Astrocyte of the cerebellum (primary cell): Measurements from ENCODE around the gene SPEF2.

Source experiments
- DNase-seq: peaks from one replicate; pipeline ENCODE4 v3.0.0-alpha.2; 2011; ENCODE audit warnings: low read depth
- H3K4me3 ChIP-seq: 2 replicates; pipeline ENCODE4 v1.5.1; 2011; ENCODE audit warnings: mild to moderate bottlenecking, low read depth, low read length, moderate library complexity
- CTCF ChIP-seq: IDR thresholded peaks from 2 replicates; pipeline ENCODE4 v1.5.1; 2012; ENCODE audit warnings: low read length, low read depth, moderate library complexity, mild to moderate bottlenecking; ENCODE audit errors: missing control alignments
- in situ Hi-C: cut with HindIII; loops from 2 replicates; pipeline ENCODE4 v1.10.0; 2017; ENCODE audit warnings: low sequenced_read_pairs

SPEF2 gene

DNA sequence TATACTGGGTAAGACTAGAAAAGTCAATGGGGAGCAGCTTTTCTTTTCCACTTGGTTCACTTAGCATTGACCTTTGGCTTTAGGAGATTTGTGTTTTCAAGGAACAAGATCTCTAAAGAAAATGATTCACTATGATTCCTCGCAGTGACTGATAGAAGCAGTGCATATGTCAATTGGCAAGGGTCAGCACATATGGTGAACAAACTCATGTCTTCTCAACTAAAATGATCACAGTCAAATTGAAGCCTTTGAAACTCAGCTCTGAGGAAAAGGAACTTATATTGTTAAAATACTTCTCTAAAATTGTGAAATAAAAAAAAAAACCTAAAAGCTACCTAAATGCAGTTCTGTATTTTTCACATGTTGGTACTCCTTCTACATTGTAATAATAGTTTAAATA, 195.9 kb downstream of the SPEF2 start:
- no peak for DNase-seq
- in situ Hi-C loops = no loop called here
- TF ChIP-seq CTCF = no peak
- H3K4me3 ChIP-seq = no peak overlapping the region

- H3K4me3 ChIP-seq = no peak overlapping the region
- DNase-seq = no peak
- in situ Hi-C loops = no loop called here
- TF ChIP-seq CTCF = peak; percentile 20
Observed at GRCh38 chr5:35815089-35815936, 197.7 kb downstream of the SPEF2 start.

- no peak for DNase-seq
- TF ChIP-seq CTCF = no peak
Observed at GRCh38 chr5:35816881-35817521, 199.3 kb downstream of the SPEF2 start.

DNA sequence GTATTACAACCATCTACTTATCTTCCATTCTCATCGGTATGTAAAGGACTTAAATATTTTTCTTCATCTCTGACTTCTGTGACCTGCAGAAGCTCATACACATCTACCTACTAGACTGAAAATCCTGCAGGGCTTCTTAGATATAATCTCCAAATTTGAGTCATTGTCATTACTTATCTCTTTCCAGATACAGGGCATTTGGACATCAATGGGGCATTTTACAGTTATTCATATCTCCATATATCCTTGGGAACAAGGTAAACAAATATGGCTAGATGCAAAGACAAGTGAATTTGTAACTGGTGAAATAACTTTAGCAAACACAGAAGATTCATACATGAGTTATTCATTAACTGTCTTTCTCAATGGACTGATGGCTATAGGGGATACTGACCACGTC, 201.4 kb downstream of the SPEF2 start:
- in situ Hi-C loops = no loop called here
- DNase-seq = no peak
- H3K4me3 ChIP-seq = no peak overlapping the region
- TF ChIP-seq CTCF = no peak

More at GRCh38 chr5:35816881-35817521, 199.3 kb downstream of the SPEF2 start:
- in situ Hi-C loops = no loop called here
- H3K4me3 ChIP-seq = no peak overlapping the region

DNA sequence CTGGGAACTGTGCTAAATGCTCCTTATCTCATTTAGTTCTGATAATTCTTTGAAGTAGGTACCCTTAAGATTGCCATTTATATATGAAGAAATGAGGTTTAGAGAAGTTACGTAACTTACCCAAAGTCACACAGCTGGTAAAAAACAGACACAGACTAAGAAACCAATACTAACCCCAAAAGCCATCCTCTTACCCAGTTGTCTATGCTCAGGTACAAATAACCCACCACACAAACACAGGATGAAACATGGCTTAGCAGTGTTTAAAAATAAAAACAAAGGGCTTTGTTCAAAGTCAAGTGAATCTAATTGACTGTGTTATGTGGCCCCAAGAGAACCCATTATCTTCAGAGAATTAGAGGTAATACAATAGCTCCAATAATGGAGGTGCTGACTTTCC, 202.0 kb downstream of the SPEF2 start:
- no peak for TF ChIP-seq CTCF
- DNase-seq = no peak
- no peak overlapping the region for H3K4me3 ChIP-seq
- in situ Hi-C loops = no loop called here

DNA sequence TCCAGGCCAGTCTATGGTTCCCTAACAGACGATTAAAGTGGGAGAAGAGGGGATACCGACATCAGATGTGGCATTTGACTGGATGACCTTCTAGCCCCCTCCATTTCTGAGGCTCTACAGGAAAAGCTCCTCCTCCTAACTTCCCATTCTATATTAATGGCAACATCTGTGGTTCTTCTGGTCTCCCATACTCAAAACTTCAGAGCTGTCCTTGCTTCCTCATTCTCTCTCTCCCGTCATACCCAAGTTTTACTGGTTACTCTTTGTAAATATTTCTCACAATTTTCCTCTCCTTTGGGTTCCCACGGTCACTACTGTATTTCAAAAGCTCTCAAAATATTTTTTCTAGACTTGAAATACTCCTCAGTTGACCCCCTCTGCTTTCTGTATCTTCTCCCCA, 203.1 kb downstream of the SPEF2 start:
- no peak overlapping the region for H3K4me3 ChIP-seq
- in situ Hi-C loops = no loop called here
- no peak for DNase-seq
- no peak for TF ChIP-seq CTCF
